ENCODE measurements around the gene DPP7.

The DPP7 gene

GRCh38 chr9:137110147-137110910 lies 4.2 kb downstream of the DPP7 start:
- no peaks in the 10 kb centered on the region for H3K79me2 ChIP-seq (ENCODE audit: insufficient read depth, low read length)
- H3K27ac ChIP-seq (ENCODE audit: low read depth, low read length), result no peak overlapping the region
- H3K9me2 ChIP-seq (replicated peaks; ENCODE audit: insufficient read depth, low read length), result no peaks in the 10 kb centered on the region
- no peaks in the 10 kb centered on the region for H3F3A ChIP-seq (ENCODE audit: insufficient read depth)
- no peak overlapping the region for H2AFZ ChIP-seq (ENCODE audit: low read depth, low read length, severe bottlenecking)
- H4K20me1 ChIP-seq (ENCODE audit: low read depth, low read length), result no peaks in the 10 kb centered on the region
- no peaks in the 10 kb centered on the region for H3K9me3 ChIP-seq (ENCODE audit: insufficient read depth, low read length)
- no peaks in the 10 kb centered on the region for H3K27me3 ChIP-seq (ENCODE audit: low read length)
- H3K4me2 ChIP-seq (ENCODE audit: low read depth, low read length, poor library complexity, severe bottlenecking), result no peak overlapping the region
- H3K36me3 ChIP-seq (ENCODE audit: low read length), result no peaks in the 10 kb centered on the region
- H3K9ac ChIP-seq (ENCODE audit: low read length), result no peak overlapping the region
- no peak for TF ChIP-seq EZH2phosphoT487 (conservative IDR thresholded peaks at IDR 0.05; ENCODE audit: low read length)
- TF ChIP-seq, protein P1, sequence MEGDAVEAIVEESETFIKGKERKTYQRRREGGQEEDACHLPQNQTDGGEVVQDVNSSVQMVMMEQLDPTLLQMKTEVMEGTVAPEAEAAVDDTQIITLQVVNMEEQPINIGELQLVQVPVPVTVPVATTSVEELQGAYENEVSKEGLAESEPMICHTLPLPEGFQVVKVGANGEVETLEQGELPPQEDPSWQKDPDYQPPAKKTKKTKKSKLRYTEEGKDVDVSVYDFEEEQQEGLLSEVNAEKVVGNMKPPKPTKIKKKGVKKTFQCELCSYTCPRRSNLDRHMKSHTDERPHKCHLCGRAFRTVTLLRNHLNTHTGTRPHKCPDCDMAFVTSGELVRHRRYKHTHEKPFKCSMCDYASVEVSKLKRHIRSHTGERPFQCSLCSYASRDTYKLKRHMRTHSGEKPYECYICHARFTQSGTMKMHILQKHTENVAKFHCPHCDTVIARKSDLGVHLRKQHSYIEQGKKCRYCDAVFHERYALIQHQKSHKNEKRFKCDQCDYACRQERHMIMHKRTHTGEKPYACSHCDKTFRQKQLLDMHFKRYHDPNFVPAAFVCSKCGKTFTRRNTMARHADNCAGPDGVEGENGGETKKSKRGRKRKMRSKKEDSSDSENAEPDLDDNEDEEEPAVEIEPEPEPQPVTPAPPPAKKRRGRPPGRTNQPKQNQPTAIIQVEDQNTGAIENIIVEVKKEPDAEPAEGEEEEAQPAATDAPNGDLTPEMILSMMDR (IDR thresholded peaks at IDR 0.05; ENCODE audit: insufficient read depth, low read length, poor library complexity, severe bottlenecking), result no peak
- no peak overlapping the region for H3K4me3 ChIP-seq (ENCODE audit: insufficient read depth, low read length, poor library complexity, severe bottlenecking)

- H4K20me1 ChIP-seq (ENCODE audit: low read depth, low read length), result no peaks in the 10 kb centered on the region
- H3K9me3 ChIP-seq (ENCODE audit: insufficient read depth, low read length), result no peaks in the 10 kb centered on the region
- H3K4me3 ChIP-seq (ENCODE audit: insufficient read depth, low read length, poor library complexity, severe bottlenecking), result no peak overlapping the region
- no peaks in the 10 kb centered on the region for H3K36me3 ChIP-seq (ENCODE audit: low read length)
- H3K9me2 ChIP-seq (replicated peaks; ENCODE audit: insufficient read depth, low read length), result no peaks in the 10 kb centered on the region
- no peak overlapping the region for H3K27ac ChIP-seq (ENCODE audit: low read depth, low read length)
- H2AFZ ChIP-seq (ENCODE audit: low read depth, low read length, severe bottlenecking), result no peak overlapping the region
- H3K27me3 ChIP-seq (ENCODE audit: low read length), result no peaks in the 10 kb centered on the region
- no peaks in the 10 kb centered on the region for H3K79me2 ChIP-seq (ENCODE audit: insufficient read depth, low read length)
- TF ChIP-seq, protein P1 (IDR thresholded peaks at IDR 0.05; ENCODE audit: insufficient read depth, low read length, poor library complexity, severe bottlenecking), result no peak
- no peak for TF ChIP-seq EZH2phosphoT487 (conservative IDR thresholded peaks at IDR 0.05; ENCODE audit: low read length)
- H3K9ac ChIP-seq (ENCODE audit: low read length), result no peak overlapping the region
- H3F3A ChIP-seq (ENCODE audit: insufficient read depth), result no peaks in the 10 kb centered on the region
- no peak overlapping the region for H3K4me2 ChIP-seq (ENCODE audit: low read depth, low read length, poor library complexity, severe bottlenecking)
Observed at GRCh38 chr9:137109250-137110146, 5.0 kb downstream of the DPP7 start.

- TF ChIP-seq, protein P1 (IDR thresholded peaks at IDR 0.05; ENCODE audit: insufficient read depth, low read length, poor library complexity, severe bottlenecking), result no peak
- TF ChIP-seq EZH2phosphoT487 (conservative IDR thresholded peaks at IDR 0.05; ENCODE audit: low read length), result no peak
- peaks cover 2% of the 10 kb centered on the region; the same call in 1 of the 2 replicates for H3K36me3 ChIP-seq (ENCODE audit: low read length)
Observed at GRCh38 chr9:137108608-137109249, 5.8 kb downstream of the DPP7 start.

More at GRCh38 chr9:137108608-137109249, 5.8 kb downstream of the DPP7 start:
- Histone ChIP-seq H3K9me2 (replicated peaks; ENCODE audit: insufficient read depth, low read length) (no peaks in the 10 kb centered on the region), H2AFZ (ENCODE audit: low read depth, low read length, severe bottlenecking) (no peak overlapping the region), H3K27me3 (ENCODE audit: low read length) (no peaks in the 10 kb centered on the region), H3F3A (ENCODE audit: insufficient read depth) (no peaks in the 10 kb centered on the region), H3K79me2 (ENCODE audit: insufficient read depth, low read length) (no peaks in the 10 kb centered on the region), H3K27ac (ENCODE audit: low read depth, low read length) (no peak overlapping the region), H3K4me2 (ENCODE audit: low read depth, low read length, poor library complexity, severe bottlenecking) (no peak overlapping the region), H3K9me3 (ENCODE audit: insufficient read depth, low read length) (no peaks in the 10 kb centered on the region), H3K9ac (ENCODE audit: low read length) (no peak overlapping the region), H3K4me3 (ENCODE audit: insufficient read depth, low read length, poor library complexity, severe bottlenecking) (no peak overlapping the region), H4K20me1 (ENCODE audit: low read depth, low read length) (no peaks in the 10 kb centered on the region)

All from SU-DHL-6 (cell line).